ENCODE measurements around the gene GIMAP4.
"Not testable (repeated sequence)": the region's sequence is repeated elsewhere in the genome, so short reads cannot be mapped to it uniquely, and the experiment has no call there.

Gene GIMAP4

GRCh38 chr7:150567169-150567568 is at the start of gene GIMAP4:
Gene GIMAP4, plus strand, starts transcription at chr7:150567390. Its CDS starts 2,512 bp downstream, at chr7:150569902.
- no peak for DNase-seq (ENCODE audit: low spot score)

GRCh38 chr7:150519310-150519709 is 47.9 kb upstream of the GIMAP4 start:
- DNase-seq (ENCODE audit: low spot score) = no peak

GRCh38 chr7:150520145-150520544 is 47.0 kb upstream of the GIMAP4 start:
- no peak for DNase-seq (ENCODE audit: low spot score)

- DNase-seq (ENCODE audit: low spot score) = not testable (repeated sequence)
These were observed 44.3 kb upstream of the GIMAP4 start for GRCh38 chr7:150522931-150523330.

- no peak for DNase-seq (ENCODE audit: low spot score)
These were observed 43.2 kb upstream of the GIMAP4 start for GRCh38 chr7:150524018-150524417.

GRCh38 chr7:150531704-150532103 is 35.5 kb upstream of the GIMAP4 start:
- no peak for DNase-seq (ENCODE audit: low spot score)

- DNase-seq (ENCODE audit: low spot score) = no peak
These were observed 28.9 kb upstream of the GIMAP4 start for GRCh38 chr7:150538259-150538658.

GRCh38 chr7:150553163-150553562 is 14.0 kb upstream of the GIMAP4 start:
- no peak for DNase-seq (ENCODE audit: low spot score)

- DNase-seq (ENCODE audit: low spot score) = no peak
These were observed 10.6 kb upstream of the GIMAP4 start for GRCh38 chr7:150556521-150557138.

GRCh38 chr7:150560486-150560885 is 6.7 kb upstream of the GIMAP4 start:
- no peak for DNase-seq (ENCODE audit: low spot score)

GRCh38 chr7:150562919-150563318 is 4.3 kb upstream of the GIMAP4 start:
- DNase-seq (ENCODE audit: low spot score) = no peak

GRCh38 chr7:150564006-150564405 is 3.2 kb upstream of the GIMAP4 start:
- DNase-seq (ENCODE audit: low spot score) = no peak

GRCh38 chr7:150564566-150564965 is 2.6 kb upstream of the GIMAP4 start:
- no peak for DNase-seq (ENCODE audit: low spot score)

GRCh38 chr7:150565239-150565638 is 2.0 kb upstream of the GIMAP4 start:
- DNase-seq (ENCODE audit: low spot score) = no peak

GRCh38 chr7:150566123-150566522 is 1.1 kb upstream of the GIMAP4 start:
- no peak for DNase-seq (ENCODE audit: low spot score)

- DNase-seq (ENCODE audit: low spot score) = no peak
These were observed 618 bp upstream of the GIMAP4 start for GRCh38 chr7:150566572-150566971.

- DNase-seq (ENCODE audit: low spot score) = no peak
These were observed 696 bp downstream of the GIMAP4 start for GRCh38 chr7:150567871-150568301.

- DNase-seq (ENCODE audit: low spot score) = no peak
These were observed 1.5 kb downstream of the GIMAP4 start for GRCh38 chr7:150568714-150569113.

GRCh38 chr7:150569245-150569955 is 2.2 kb downstream of the GIMAP4 start:
- DNase-seq (ENCODE audit: low spot score) = no peak

- no peak for DNase-seq (ENCODE audit: low spot score)
These were observed 3.6 kb downstream of the GIMAP4 start for GRCh38 chr7:150570556-150571465.

- DNase-seq (ENCODE audit: low spot score) = no peak
These were observed 5.3 kb downstream of the GIMAP4 start for GRCh38 chr7:150572496-150572895.

- DNase-seq (ENCODE audit: low spot score) = not testable (repeated sequence)
These were observed 12.9 kb downstream of the GIMAP4 start for GRCh38 chr7:150579979-150580637.

All from COLO829 (cell line).